Stimulated activated CD4-positive, alpha-beta T cell treated with anti-CD3 and anti-CD28 coated beads, Interleukin-12 subunit alpha, Interleukin-12 subunit beta, amount 100 ng/mL, for 48 hours (primary cell): Measurements from ENCODE around the gene NELL2.
"Not testable (repeated sequence)": the region's sequence is repeated elsewhere in the genome, so short reads cannot be mapped to it uniquely, and the experiment has no call there.

Source experiments
- DNase-seq, 3 donors: peaks; one replicate each; pipeline ENCODE4 v3.0.0-alpha.2; 2020; ENCODE audit warnings: low read depth in 2 of 3, low spot score in 1 of 3

The NELL2 gene

GRCh38 chr12:44779766-44780165, 96.3 kb downstream of the NELL2 start:
- DNase-seq, result no peak

GRCh38 chr12:44778863-44779262, 97.3 kb downstream of the NELL2 start:
- DNase-seq, result no peak

- no peak for DNase-seq
Observed at GRCh38 chr12:44777044-44777443, 99.1 kb downstream of the NELL2 start.

GRCh38 chr12:44775901-44776300, 100.2 kb downstream of the NELL2 start:
- DNase-seq, result no peak

- DNase-seq, result peak; percentile 25 to 67 (median 54)
Observed at GRCh38 chr12:44774815-44775411, 101.2 kb downstream of the NELL2 start.

- DNase-seq, result no peak
Observed at GRCh38 chr12:44771485-44772021, 104.6 kb downstream of the NELL2 start.

GRCh38 chr12:44765796-44766195, 110.3 kb downstream of the NELL2 start:
- no peak for DNase-seq

GRCh38 chr12:44763021-44763420, 113.1 kb downstream of the NELL2 start:
- no peak for DNase-seq

GRCh38 chr12:44759289-44759688, 116.8 kb downstream of the NELL2 start:
- DNase-seq, result no peak

GRCh38 chr12:44750468-44750867, 125.6 kb downstream of the NELL2 start:
- no peak for DNase-seq

- no peak for DNase-seq
Observed at GRCh38 chr12:44749566-44749965, 126.5 kb downstream of the NELL2 start.

- DNase-seq, result no peak
Observed at GRCh38 chr12:44748950-44749468, 127.1 kb downstream of the NELL2 start.

GRCh38 chr12:44741292-44741980, 134.7 kb downstream of the NELL2 start:
- not testable (repeated sequence) for DNase-seq

- no peak for DNase-seq
Observed at GRCh38 chr12:44738051-44738450, 138.1 kb downstream of the NELL2 start.

- DNase-seq, result no peak
Observed at GRCh38 chr12:44728566-44728965, 147.5 kb downstream of the NELL2 start.

- no peak for DNase-seq
Observed at GRCh38 chr12:44720265-44720664, 155.8 kb downstream of the NELL2 start.

- no peak for DNase-seq
Observed at GRCh38 chr12:44717612-44718011, 158.5 kb downstream of the NELL2 start.

- no peak for DNase-seq
Observed at GRCh38 chr12:44716711-44717110, 159.4 kb downstream of the NELL2 start.

GRCh38 chr12:44711736-44712135, 164.4 kb downstream of the NELL2 start:
- no peak for DNase-seq

- no peak for DNase-seq
Observed at GRCh38 chr12:44709166-44709565, 166.9 kb downstream of the NELL2 start.

- no peak for DNase-seq
Observed at GRCh38 chr12:44708218-44708617, 167.9 kb downstream of the NELL2 start.

GRCh38 chr12:44703182-44703910, 172.8 kb downstream of the NELL2 start:
- DNase-seq, result no peak
